Measurements from ENCODE around the gene SLC16A10. TPM values are rescaled to one million over a fixed set of nuclear protein-coding genes. Genes with fewer than 3 reads are reported as not detected.
A peak's percentile ranks its signal among the peaks of the same experiment; 100 is the strongest.

SLC16A10 gene
- total and polyA plus RNA-seq, 2 of the 4 experiments (the other 2 are of a cell fraction): not detected

GRCh38 chr6:111238464-111239119 lies 151.3 kb downstream of the SLC16A10 start:
- H3K9me3 ChIP-seq (ENCODE audit: control insufficient read depth, insufficient read depth, low read length): no peaks in the 10 kb centered on the region
- no peaks in the 10 kb centered on the region for H3K27me3 ChIP-seq (ENCODE audit: control insufficient read depth, insufficient read depth, low read length)
- DNase-seq (peak; percentile 64), ATAC-seq (ENCODE audit: low read depth) (0 out of 2 replicates have a peak, but pooled peaks have one; percentile 21)
- in situ Hi-C loops (cut with MboI; ENCODE audit: low sequenced_read_pairs): no loop called here
- H3K14ac ChIP-seq (replicated peaks; ENCODE audit: low read depth, low read length): peak overlapping the region; percentile 62
- no peak overlapping the region for H3K9ac ChIP-seq (ENCODE audit: low read depth, low read length)
- no peak overlapping the region for H2AFZ ChIP-seq (replicated peaks; ENCODE audit: low read length, poor library complexity)
- intact Hi-C loops (cut with micrococcal nuclease): no loop called here
- peak overlapping the region; percentile 70 for H3K4ac ChIP-seq (ENCODE audit: low read depth, low read length)
- WGBS, 2 experiments (ENCODE audit: extremely low coverage in 2 of 2, insufficient read length in 1 of 2): no CpG with 5 or more reads among the region's 4 CpGs
- H4K91ac ChIP-seq (ENCODE audit: insufficient read depth, low read depth, low read length): no peak overlapping the region
- peak overlapping the region; percentile 61; the same call in 1 of the 2 replicates for H2BK120ac ChIP-seq (ENCODE audit: low read depth, low read length)
- dilution Hi-C loops (cut with HindIII; ENCODE audit: low sequenced_read_pairs, unreplicated experiment): no loop called here
- peak overlapping the region; percentile 80 for H2BK20ac ChIP-seq (ENCODE audit: low read depth, low read length)
- H2BK5ac ChIP-seq (ENCODE audit: low read depth, low read length, poor library complexity, severe bottlenecking): peak overlapping the region; percentile 85
- no peak overlapping the region for H3K4me3 ChIP-seq (ENCODE audit: insufficient read depth, low read depth, low read length)
- H3K9me1 ChIP-seq (ENCODE audit: insufficient read depth, low read length): peaks cover 9% of the 10 kb centered on the region
- H3K18ac ChIP-seq (ENCODE audit: low read depth, low read length): peak overlapping the region; percentile 42; the same call in 1 of the 2 replicates
- BruUV-seq (replicated peaks): no TSS peak
- H3K79me1 ChIP-seq (ENCODE audit: low read depth in 1 of 2, low read length in 2 of 2): no peaks in the 10 kb centered on the region
- no peaks in the 10 kb centered on the region for H4K20me1 ChIP-seq (ENCODE audit: insufficient read depth, low read length)
- H3K23ac ChIP-seq (ENCODE audit: low read depth, low read length): 0 out of 2 replicates have a peak overlapping the region, but pooled peaks have one; percentile 48
- no peak overlapping the region; a peak in 1 of 4 replicates for H4K8ac ChIP-seq (ENCODE audit: low read depth in 2 of 2, low read length in 2 of 2)
- no peak overlapping the region for H2AK9ac ChIP-seq (replicated peaks; ENCODE audit: low read depth, low read length, poor library complexity)
- ChIA-PET POLR2A (ENCODE audit: unreplicated experiment) (no interaction called here), CTCF (interaction anchor here (0.7 to 1.4 kb wide), 2 partner anchors 20 to 168 kb away, joined by 3 to 5 read pairs; no protein-coding TSS in a partner anchor)
- no peaks in the 10 kb centered on the region for H3K36me3 ChIP-seq (ENCODE audit: control insufficient read depth, insufficient read depth, low read length)
- no peak overlapping the region for H3K56ac ChIP-seq (ENCODE audit: extremely low read depth, insufficient read depth, low read length)
- H2BK15ac ChIP-seq (ENCODE audit: low read depth, low read length): no peak overlapping the region
- peaks cover 5% of the 10 kb centered on the region; the same call in 1 of the 2 replicates for H3K4me1 ChIP-seq (ENCODE audit: control insufficient read depth, insufficient read depth, low read length)
- H3K27ac ChIP-seq (ENCODE audit: insufficient read depth, low read length): no peak overlapping the region
- peak overlapping the region; percentile 13; the same call in 1 of the 2 replicates for H2AK5ac ChIP-seq (ENCODE audit: low read depth, low read length)
- H4K5ac ChIP-seq (ENCODE audit: low read depth, low read length): no peak overlapping the region
- peak overlapping the region; percentile 39; the same call in 1 of the 2 replicates for H3K4me2 ChIP-seq (ENCODE audit: low read depth, low read length)
- TF ChIP-seq BHLHE40 (IDR thresholded peaks at IDR 0.05; ENCODE audit: low read depth, low read length) (no peak), CEBPB (IDR thresholded peaks at IDR 0.05; ENCODE audit: low read depth, low read length) (no peak), POLR2A (IDR thresholded peaks at IDR 0.05; ENCODE audit: low read depth, low read length) (no peak), MXI1 (IDR thresholded peaks at IDR 0.05; ENCODE audit: borderline replicate concordance, low read depth, low read length) (no peak), USF2 (IDR thresholded peaks at IDR 0.05; ENCODE audit: low read depth, low read length) (peak; percentile 72; the same call in 1 of the 2 replicates), SMC3 (IDR thresholded peaks at IDR 0.05; ENCODE audit: low read depth, low read length) (no peak), CTCF (conservative IDR thresholded peaks at IDR 0.05; ENCODE audit: low read depth, low read length) (no peak), RAD21 (IDR thresholded peaks at IDR 0.05; ENCODE audit: low read length) (no peak), NFE2L2 (IDR thresholded peaks at IDR 0.05; ENCODE audit: low read depth, low read length) (no peak), MAZ (IDR thresholded peaks at IDR 0.05; ENCODE audit: borderline replicate concordance, low read depth, low read length) (no peak), RCOR1 (IDR thresholded peaks at IDR 0.05; ENCODE audit: insufficient replicate concordance, low read length) (no peak), ELK1 (IDR thresholded peaks at IDR 0.05; ENCODE audit: borderline replicate concordance, low read depth, low read length) (no peak), MAFK (IDR thresholded peaks at IDR 0.05; ENCODE audit: low read depth, low read length) (peak; percentile 78), RFX5 (IDR thresholded peaks at IDR 0.05; ENCODE audit: low read depth, low read length) (no peak), CHD1 (IDR thresholded peaks at IDR 0.05; ENCODE audit: low read depth, low read length) (no peak)
